GM12878 (cell line): Measurements from ENCODE around the gene RORC. TPM values are rescaled to one million over a fixed set of nuclear protein-coding genes. Genes with fewer than 3 reads are reported as not detected.

Experiments used
- ATAC-seq: fragments of 200-7000 bp; cut with Tn5 transposase; 3 replicates; pipeline ENCODE4 v1.9.1; 2020; ENCODE audit warnings: mild to moderate bottlenecking, moderate library complexity
- BruUV-seq: library from RNA; stranded (reverse); fragments of 400-500 nt; replicated peaks from 2 replicates; lab custom pipeline; 2021; lab: Mats Ljungman, UMichigan
- CTCF ChIA-PET: fragments of 300-600 bp; sonication (Branson Sonifier 250); formaldehyde crosslinking; extraction: SDS; loops from one replicate; lab custom pipeline; 2021; ENCODE audit warnings: inconsistent platforms; lab: Yijun Ruan, JAX
- POLR2A ChIA-PET: fragments of 350-600 bp; formaldehyde crosslinking; extraction: SDS; loops from one replicate; lab custom pipeline; 2021; ENCODE audit warnings: inconsistent platforms; lab: Charles Lee
- RAD21 ChIA-PET: fragments of 300-600 bp; sonication (Branson Sonifier 250); formaldehyde crosslinking; loops from one replicate; lab custom pipeline; 2023; ENCODE audit warnings: antibody characterized with exemption; ENCODE audit not compliant: unreplicated experiment; lab: Charles Lee
- SMC1A ChIA-PET: fragments of 300-600 bp; sonication (Branson Sonifier 250); formaldehyde crosslinking; loops from one replicate; lab custom pipeline; 2023; ENCODE audit not compliant: unreplicated experiment, uncharacterized antibody; lab: Charles Lee
- DNase-seq: peaks from one replicate; pipeline ENCODE4 v3.0.0-alpha.2; 2011; ENCODE audit warnings: low read depth, low spot score
- FAIRE-seq: peaks from 3 replicates; lab custom pipeline; 2011; peaks lifted over from hg19 to GRCh38; lab: Jason Lieb, UNC
- H2AFZ ChIP-seq: 2 replicates; pipeline ENCODE4 v1.6.0; 2011; ENCODE audit warnings: low read depth, low read length, control low read depth; ENCODE audit not compliant: control insufficient read depth
- H3K27ac ChIP-seq: 2 replicates; pipeline ENCODE4 v1.5.1; 2011; ENCODE audit warnings: control low read depth; ENCODE audit not compliant: control insufficient read depth, insufficient read depth
- H3K27me3 ChIP-seq, 2 experiments: replicated peaks in 1 of 2; 2 replicates each; pipeline versions ENCODE4 v1.6.0 to v1.6.1; 2011; ENCODE audit warnings: low read length in 1 of 2; ENCODE audit not compliant: control insufficient read depth in 2 of 2, insufficient read depth in 2 of 2
- H3K36me3 ChIP-seq, 2 experiments: 2 replicates each; pipeline ENCODE4 v1.5.1; 2011; ENCODE audit warnings: low read length in 1 of 2; ENCODE audit not compliant: control insufficient read depth in 2 of 2, insufficient read depth in 2 of 2
- H3K4me1 ChIP-seq: 2 replicates; pipeline ENCODE4 v1.6.1; 2011; ENCODE audit warnings: mild to moderate bottlenecking, low read length, moderate library complexity, mixed read lengths; ENCODE audit not compliant: control insufficient read depth, insufficient read depth
- H3K4me2 ChIP-seq: 2 replicates; pipeline ENCODE4 v1.6.0; 2011; ENCODE audit warnings: control low read depth; ENCODE audit not compliant: control insufficient read depth, insufficient read depth
- H3K4me3 ChIP-seq: fragments of 200-600 bp; sonication (generic); 2 replicates; pipeline ENCODE4 v1.5.1; 2016
- H3K79me2 ChIP-seq: 2 replicates; pipeline ENCODE4 v1.6.0; 2011; ENCODE audit warnings: low read length; ENCODE audit not compliant: control insufficient read depth, insufficient read depth
- H3K9ac ChIP-seq: 2 replicates; pipeline ENCODE4 v1.8.0; 2011; ENCODE audit warnings: low read length, control low read depth, mixed read lengths; ENCODE audit not compliant: control insufficient read depth, insufficient read depth
- H3K9me3 ChIP-seq: replicated peaks from 3 replicates; pipeline ENCODE4 v1.5.1; 2011; ENCODE audit warnings: mild to moderate bottlenecking, low read length; ENCODE audit not compliant: control insufficient read depth, insufficient read depth
- H4K20me1 ChIP-seq: 2 replicates; pipeline ENCODE4 v1.6.0; 2011; ENCODE audit not compliant: control insufficient read depth, insufficient read depth
- ATF2 ChIP-seq: IDR thresholded peaks from 2 replicates; pipeline ENCODE4 v1.6.1; 2012; ENCODE audit warnings: low read length, inconsistent platforms
- CBX5 ChIP-seq: sonication (generic); IDR thresholded peaks from 2 replicates; pipeline ENCODE4 v1.6.1; 2016; ENCODE audit warnings: low read depth, moderate library complexity, mild to moderate bottlenecking, inconsistent platforms
- E4F1 ChIP-seq: fragments of 450-650 bp; IDR thresholded peaks from 2 replicates; pipeline ENCODE4 v1.6.1; 2018; ENCODE audit warnings: borderline replicate concordance, mild to moderate bottlenecking; ENCODE audit not compliant: partially characterized antibody
- EGR1 ChIP-seq, 2 experiments: IDR thresholded peaks; 1 replicate in 1 of 2; 2 replicates in 1 of 2; pipeline ENCODE4 v1.6.1; 2011 to 2012; ENCODE audit warnings: low read depth in 2 of 2, low read length in 2 of 2, borderline replicate concordance in 1 of 2, mild to moderate bottlenecking in 1 of 2, moderate library complexity in 1 of 2
- FOS ChIP-seq: IDR thresholded peaks from 3 replicates; pipeline ENCODE4 v1.6.1; 2011; ENCODE audit warnings: borderline replicate concordance; ENCODE audit not compliant: insufficient read length; ENCODE audit errors: extremely low read depth
- HCFC1 ChIP-seq: fragments of 150-350 bp; IDR thresholded peaks from 2 replicates; pipeline ENCODE4 v1.6.1; 2014; ENCODE audit warnings: low read length
- IKZF2 ChIP-seq, 2 experiments: fragments of 450-650 bp; IDR thresholded peaks; 2 replicates each; pipeline ENCODE4 v1.6.1; 2017; ENCODE audit warnings: mild to moderate bottlenecking in 2 of 2, moderate library complexity in 2 of 2
- MEF2A ChIP-seq: IDR thresholded peaks from 2 replicates; pipeline ENCODE4 v1.6.1; 2011; ENCODE audit warnings: low read depth, mild to moderate bottlenecking, low read length, moderate library complexity; ENCODE audit not compliant: insufficient read depth
- MEF2B ChIP-seq: fragments of 450-650 bp; IDR thresholded peaks from 2 replicates; pipeline ENCODE4 v1.6.1; 2018; ENCODE audit warnings: mild to moderate bottlenecking, moderate library complexity; ENCODE audit not compliant: partially characterized antibody, poor library complexity, severe bottlenecking
- NFXL1 ChIP-seq: fragments of 450-650 bp; IDR thresholded peaks from 2 replicates; pipeline ENCODE4 v1.6.1; 2017; ENCODE audit warnings: antibody characterized with exemption, mild to moderate bottlenecking, borderline replicate concordance
- NR2C2 ChIP-seq: IDR thresholded peaks from 2 replicates; pipeline ENCODE4 v1.6.1; 2011; ENCODE audit warnings: borderline replicate concordance, low read depth; ENCODE audit not compliant: control insufficient read depth, insufficient read length
- RBBP5 ChIP-seq: fragments of 200-600 bp; sonication (generic); conservative IDR thresholded peaks from 2 replicates; pipeline ENCODE4 v1.6.1; 2016
- RFX5 ChIP-seq: IDR thresholded peaks from 2 replicates; pipeline ENCODE4 v1.6.1; 2011; ENCODE audit warnings: low read depth, low read length, improper control_type of control experiment
- RUNX3 ChIP-seq: IDR thresholded peaks from 2 replicates; pipeline ENCODE4 v1.6.1; 2012; ENCODE audit warnings: low read length, inconsistent platforms
- SP1 ChIP-seq: IDR thresholded peaks from one replicate; pipeline ENCODE4 v1.6.1; 2011; ENCODE audit warnings: low read depth, low read length
- WGBS: methylation state at CpG from one replicate; pipeline ENCODE4 v1.1.6; 2016; ENCODE audit warnings: low lambda C conversion rate; ENCODE audit not compliant: insufficient replicate concordance, insufficient coverage; ENCODE audit errors: missing lambda C conversion rate; 5-methylcytosine and 5-hydroxymethylcytosine counted together
- in situ Hi-C: fragments of 300-500 bp; cut with MboI; formaldehyde crosslinking; loops from 9 replicates; pipeline ENCODE4 v1.14.3; 2018; ENCODE audit warnings: mixed read lengths
- intact Hi-C: fragments of 100-400 bp; cut with micrococcal nuclease; formaldehyde crosslinking; loops from one replicate; pipeline ENCODE4 v1.14.2; 2022; ENCODE audit not compliant: unreplicated experiment
- polyA plus RNA-seq, 11 experiments: library from polyadenylated mRNA; depleted of rRNA in 4 of 11; unstranded in 6 of 11; stranded (reverse) in 5 of 11; fragments of >200 nt; fragmentation: Nextera tagmentation in 4 of 11; fragmentation: Illumina TruSeq in 1 of 11; extraction: Ambion mirVana in 4 of 11; extraction: Trizol in 1 of 11; gene quantifications; 1 replicate in 1 of 11; 2 replicates in 10 of 11; pipeline versions ENCODE4 v1.2.1 to v1.2.3, GENCODE V29; 2011 to 2016; ENCODE audit warnings: inconsistent platforms in 2 of 11, missing spikeins in 2 of 11, low read depth in 1 of 11
- total RNA-seq, 4 experiments: library from RNA; depleted of rRNA in 3 of 4; stranded (reverse); fragments of >200 nt in 3 of 4; fragmentation: Illumina TruSeq in 1 of 4; extraction: Trizol in 1 of 4; gene quantifications; 2 replicates each; pipeline versions ENCODE4 v1.2.1 to v1.2.3, GENCODE V29; 2013 to 2021
- TF ChIP-seq, protein P1 (sequence below): fragments of 150-350 bp; IDR thresholded peaks from 2 replicates; pipeline ENCODE4 v1.6.1; 2014; ENCODE audit warnings: mild to moderate bottlenecking, low read depth, low read length
- TF ChIP-seq, protein P2 (sequence below): fragments of 450-650 bp; IDR thresholded peaks from 2 replicates; pipeline ENCODE4 v1.6.1; 2016; ENCODE audit warnings: mild to moderate bottlenecking

The RORC gene
- total and polyA plus RNA-seq, 10 of the 15 experiments (the other 5 are each of a cell fraction or from before 2014, with no cell fraction given), result not detected

DNA sequence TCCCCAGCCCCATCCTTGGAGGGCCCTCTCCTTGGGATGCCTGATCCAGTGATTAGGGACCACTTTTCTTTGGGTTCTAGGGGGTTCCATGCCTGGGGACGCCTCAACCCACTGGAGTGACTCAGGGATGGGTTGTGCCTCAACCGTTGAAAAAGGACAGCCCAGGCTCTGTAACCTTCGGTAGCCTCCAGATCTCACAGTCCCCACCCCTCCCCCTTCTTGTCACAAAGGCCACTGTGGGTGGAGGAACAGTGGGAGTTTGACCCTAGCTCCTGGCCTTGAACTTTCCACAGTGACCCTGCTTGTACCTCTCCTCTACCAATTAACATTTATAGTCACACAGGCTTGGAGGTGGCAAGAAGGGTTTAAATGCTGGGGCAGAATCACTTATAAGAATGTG lies 2.6 kb upstream of the RORC start:
- FAIRE-seq (no peak), ATAC-seq (no peak), DNase-seq (no peak)
- H3K4me2 ChIP-seq, result no peak overlapping the region
- no peak overlapping the region for H3K9ac ChIP-seq
- H3K27me3 ChIP-seq, result peaks cover 0 to 8% of the 10 kb centered on the region in 2 experiments
- BruUV-seq, result no TSS peak
- TF ChIP-seq HCFC1, result no peak
- TF ChIP-seq RUNX3, result no peak
- no peak for TF ChIP-seq RFX5
- TF ChIP-seq E4F1, result no peak
- TF ChIP-seq NR2C2, result no peak
- no peak for TF ChIP-seq MEF2B
- no peak for TF ChIP-seq IKZF2 (IDR thresholded peaks at IDR 0.05)
- no peak for TF ChIP-seq EGR1 (IDR thresholded peaks at IDR 0.05; ENCODE audit: borderline replicate concordance in 1 of 2, low read depth in 2 of 2, low read length in 2 of 2)
- TF ChIP-seq ATF2, result no peak
- TF ChIP-seq CBX5, result no peak
- no peak for TF ChIP-seq MEF2A
- TF ChIP-seq, protein P1, sequence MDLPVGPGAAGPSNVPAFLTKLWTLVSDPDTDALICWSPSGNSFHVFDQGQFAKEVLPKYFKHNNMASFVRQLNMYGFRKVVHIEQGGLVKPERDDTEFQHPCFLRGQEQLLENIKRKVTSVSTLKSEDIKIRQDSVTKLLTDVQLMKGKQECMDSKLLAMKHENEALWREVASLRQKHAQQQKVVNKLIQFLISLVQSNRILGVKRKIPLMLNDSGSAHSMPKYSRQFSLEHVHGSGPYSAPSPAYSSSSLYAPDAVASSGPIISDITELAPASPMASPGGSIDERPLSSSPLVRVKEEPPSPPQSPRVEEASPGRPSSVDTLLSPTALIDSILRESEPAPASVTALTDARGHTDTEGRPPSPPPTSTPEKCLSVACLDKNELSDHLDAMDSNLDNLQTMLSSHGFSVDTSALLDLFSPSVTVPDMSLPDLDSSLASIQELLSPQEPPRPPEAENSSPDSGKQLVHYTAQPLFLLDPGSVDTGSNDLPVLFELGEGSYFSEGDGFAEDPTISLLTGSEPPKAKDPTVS, result no peak
- TF ChIP-seq, protein P2, sequence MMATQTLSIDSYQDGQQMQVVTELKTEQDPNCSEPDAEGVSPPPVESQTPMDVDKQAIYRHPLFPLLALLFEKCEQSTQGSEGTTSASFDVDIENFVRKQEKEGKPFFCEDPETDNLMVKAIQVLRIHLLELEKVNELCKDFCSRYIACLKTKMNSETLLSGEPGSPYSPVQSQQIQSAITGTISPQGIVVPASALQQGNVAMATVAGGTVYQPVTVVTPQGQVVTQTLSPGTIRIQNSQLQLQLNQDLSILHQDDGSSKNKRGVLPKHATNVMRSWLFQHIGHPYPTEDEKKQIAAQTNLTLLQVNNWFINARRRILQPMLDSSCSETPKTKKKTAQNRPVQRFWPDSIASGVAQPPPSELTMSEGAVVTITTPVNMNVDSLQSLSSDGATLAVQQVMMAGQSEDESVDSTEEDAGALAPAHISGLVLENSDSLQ, result no peak
- TF ChIP-seq RBBP5, result no peak
- no peak for TF ChIP-seq SP1
- no peak for TF ChIP-seq FOS
- no peak for TF ChIP-seq NFXL1
- intact Hi-C loops, result loop anchor here (10.0 kb wide), 1 partner anchor 119 kb away; the partner anchor contains the start of gene CELF3
- H3K27ac ChIP-seq, result no peak overlapping the region
- H3K9me3 ChIP-seq, result no peaks in the 10 kb centered on the region
- H4K20me1 ChIP-seq, result peaks cover 5% of the 10 kb centered on the region; the same call in 1 of the 2 replicates
- H3K4me3 ChIP-seq, result no peak overlapping the region
- H2AFZ ChIP-seq, result no peak overlapping the region
- ChIA-PET SMC1A (interaction anchor here (1.1 to 3.8 kb wide), 3 partner anchors 12 to 533 kb away, joined by 3 to 12 read pairs (median 3); no protein-coding TSS in a partner anchor), RAD21 (no interaction called here), POLR2A (no interaction called here), CTCF (interaction anchor here (0.7 to 2.8 kb wide), 3 partner anchors 48 to 100 kb away, joined by 3 to 15 read pairs (median 3); no protein-coding TSS in a partner anchor)
- 0% methylated on average over 3 of the region's 3 CpGs for WGBS
- peaks cover 7% of the 10 kb centered on the region; the same call in 1 of the 2 replicates for H3K4me1 ChIP-seq
- H3K36me3 ChIP-seq, result no peaks in the 10 kb centered on the region
- in situ Hi-C loops, result loop anchor here (10.0 kb wide), 2 partner anchors 389 to 539 kb away; no protein-coding TSS in a partner anchor
- H3K79me2 ChIP-seq, result no peaks in the 10 kb centered on the region
